GM12892 (cell line): Measurements from ENCODE around the gene SDK1.

Experiments used
- POLR2A ChIP-seq: IDR thresholded peaks from 2 replicates; pipeline ENCODE4 v1.6.1; 2011; ENCODE audit warnings: low read depth, low read length, control low read depth
- POLR2AphosphoS5 ChIP-seq: IDR thresholded peaks from 2 replicates; pipeline ENCODE4 v1.6.1; 2011; ENCODE audit warnings: low read depth, low read length, control low read depth
- TAF1 ChIP-seq: IDR thresholded peaks from 2 replicates; pipeline ENCODE4 v1.6.1; 2011; ENCODE audit warnings: low read depth, mild to moderate bottlenecking, control low read depth, low read length, borderline replicate concordance

DNA sequence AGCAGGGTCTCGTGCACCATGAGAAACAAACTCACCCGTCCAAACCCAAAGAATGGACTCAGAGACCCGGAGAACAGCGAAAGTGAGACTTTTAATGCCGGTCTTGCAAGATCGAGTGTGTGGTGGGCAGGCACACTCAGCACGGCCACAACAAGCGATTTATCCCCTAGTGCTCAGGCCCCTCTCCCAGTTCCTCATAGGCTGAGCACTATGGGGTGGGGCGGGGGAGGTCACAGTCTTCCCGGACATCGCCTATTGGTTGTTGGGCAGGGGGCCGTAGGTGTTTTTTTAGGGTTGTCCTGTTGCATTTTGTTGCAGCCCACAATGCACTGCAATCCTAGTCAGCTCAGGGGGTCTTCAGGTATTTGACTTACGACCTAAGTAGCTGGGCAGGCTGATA is 772.7 kb downstream of the SDK1 start:
- TF ChIP-seq POLR2AphosphoS5, result no peak
- no peak for TF ChIP-seq POLR2A
- no peak for TF ChIP-seq TAF1
